Brain microvascular endothelial cell (primary cell): Measurements from ENCODE around the gene PRDM16.

Source experiments
- DNase-seq: peaks from one replicate; pipeline ENCODE4 v3.0.0-alpha.2; 2020
- H3K27ac ChIP-seq: fragments of 250-450 bp; sonication (Bioruptor Pico); 2 replicates; pipeline ENCODE4 v1.5.1; 2020; ENCODE audit warnings: mild to moderate bottlenecking, moderate library complexity
- H3K27me3 ChIP-seq: fragments of 250-450 bp; sonication (Bioruptor Pico); replicated peaks from 2 replicates; pipeline ENCODE4 v1.5.1; 2020; ENCODE audit warnings: mild to moderate bottlenecking
- H3K36me3 ChIP-seq: fragments of 250-450 bp; sonication (Bioruptor Pico); replicated peaks from 2 replicates; pipeline ENCODE4 v1.5.1; 2020; ENCODE audit warnings: mild to moderate bottlenecking
- H3K4me3 ChIP-seq: 2 replicates; pipeline ENCODE4 v1.5.1; 2011; ENCODE audit warnings: low read depth, mild to moderate bottlenecking, control low read depth, low read length, moderate library complexity
- in situ Hi-C: cut with HindIII; loops from 2 replicates; pipeline ENCODE4 v1.10.0; 2017; ENCODE audit warnings: low sequenced_read_pairs, low pct_ligation_motif_present
- TF ChIP-seq, protein P1 (sequence below): IDR thresholded peaks from 2 replicates; pipeline ENCODE4 v1.5.1; 2011; ENCODE audit warnings: low read depth, mild to moderate bottlenecking, moderate library complexity, low read length, control low read depth, inconsistent platforms; ENCODE audit errors: missing control alignments

The PRDM16 gene

DNA sequence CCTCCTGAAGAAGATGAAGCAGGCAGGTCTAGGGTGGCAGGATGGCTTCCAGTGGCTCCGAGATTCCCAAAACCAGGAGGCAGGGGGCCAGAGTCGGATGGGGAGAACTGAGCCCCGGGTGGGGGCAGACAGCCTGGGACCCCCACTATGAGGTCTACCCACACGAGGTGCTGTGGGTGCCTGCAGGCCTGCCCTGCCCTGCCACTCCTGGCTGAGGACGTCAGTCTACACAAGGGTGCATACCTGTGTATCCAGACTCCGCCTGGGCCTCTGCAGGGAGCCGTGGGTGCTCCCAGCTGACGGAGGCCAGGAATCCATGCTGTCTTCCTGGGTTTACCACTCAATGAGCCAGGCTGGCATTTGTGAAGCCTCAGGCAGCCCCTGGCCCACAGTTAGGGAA, 80.3 kb downstream of the PRDM16 start:
- Histone ChIP-seq H3K27ac (no peak overlapping the region), H3K36me3 (no peaks in the 10 kb centered on the region), H3K4me3 (no peak overlapping the region), H3K27me3 (no peaks in the 10 kb centered on the region)
- in situ Hi-C loops, result no loop called here
- no peak for DNase-seq
- TF ChIP-seq, protein P1, sequence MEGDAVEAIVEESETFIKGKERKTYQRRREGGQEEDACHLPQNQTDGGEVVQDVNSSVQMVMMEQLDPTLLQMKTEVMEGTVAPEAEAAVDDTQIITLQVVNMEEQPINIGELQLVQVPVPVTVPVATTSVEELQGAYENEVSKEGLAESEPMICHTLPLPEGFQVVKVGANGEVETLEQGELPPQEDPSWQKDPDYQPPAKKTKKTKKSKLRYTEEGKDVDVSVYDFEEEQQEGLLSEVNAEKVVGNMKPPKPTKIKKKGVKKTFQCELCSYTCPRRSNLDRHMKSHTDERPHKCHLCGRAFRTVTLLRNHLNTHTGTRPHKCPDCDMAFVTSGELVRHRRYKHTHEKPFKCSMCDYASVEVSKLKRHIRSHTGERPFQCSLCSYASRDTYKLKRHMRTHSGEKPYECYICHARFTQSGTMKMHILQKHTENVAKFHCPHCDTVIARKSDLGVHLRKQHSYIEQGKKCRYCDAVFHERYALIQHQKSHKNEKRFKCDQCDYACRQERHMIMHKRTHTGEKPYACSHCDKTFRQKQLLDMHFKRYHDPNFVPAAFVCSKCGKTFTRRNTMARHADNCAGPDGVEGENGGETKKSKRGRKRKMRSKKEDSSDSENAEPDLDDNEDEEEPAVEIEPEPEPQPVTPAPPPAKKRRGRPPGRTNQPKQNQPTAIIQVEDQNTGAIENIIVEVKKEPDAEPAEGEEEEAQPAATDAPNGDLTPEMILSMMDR, result no peak

DNA sequence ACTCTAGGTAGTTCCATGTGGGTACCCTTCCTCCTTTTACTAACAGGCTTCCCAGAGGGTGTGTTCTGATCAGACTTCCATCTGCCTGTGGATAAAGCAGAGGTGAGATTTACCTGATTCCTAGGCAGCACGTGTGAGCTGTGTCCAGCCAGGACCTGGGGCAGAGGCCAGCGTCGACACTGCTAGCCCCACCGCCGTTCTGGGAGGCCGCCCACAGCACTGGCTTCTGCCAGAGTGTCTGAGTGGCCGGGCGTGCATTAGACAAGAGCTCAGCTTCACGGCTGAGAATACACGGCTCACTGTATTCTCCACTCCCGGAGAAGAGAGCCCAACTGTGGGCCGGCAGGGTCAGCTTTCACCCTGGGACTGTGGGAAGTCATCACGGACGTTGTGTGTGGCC, 82.5 kb downstream of the PRDM16 start:
- TF ChIP-seq, protein P1, result no peak
- Histone ChIP-seq H3K36me3 (no peaks in the 10 kb centered on the region), H3K4me3 (no peak overlapping the region), H3K27ac (no peak overlapping the region), H3K27me3 (no peaks in the 10 kb centered on the region)
- in situ Hi-C loops, result no loop called here
- no peak for DNase-seq

DNA sequence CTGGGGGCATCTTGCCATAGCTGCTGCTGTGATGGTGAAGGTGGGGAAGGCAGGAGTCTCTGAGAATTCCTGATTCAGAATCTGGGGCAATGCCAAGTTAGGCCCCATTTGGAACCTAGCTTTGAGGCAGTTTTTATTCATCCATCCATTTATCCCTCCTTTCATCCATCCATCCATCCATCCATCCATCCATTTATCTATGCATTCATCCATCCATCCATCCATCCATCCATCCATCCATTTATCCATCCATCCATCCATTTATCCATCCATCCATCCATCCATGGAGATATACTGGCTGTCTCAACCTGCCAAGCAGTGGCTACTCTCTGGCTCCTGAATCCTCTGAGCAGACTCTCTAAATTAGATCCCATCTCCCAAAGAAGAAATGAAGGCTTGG, 83.1 kb downstream of the PRDM16 start:
- DNase-seq, result no peak
- H3K27ac ChIP-seq, result no peak overlapping the region
- TF ChIP-seq, protein P1, result no peak
- no peaks in the 10 kb centered on the region for H3K27me3 ChIP-seq
- H3K36me3 ChIP-seq, result no peaks in the 10 kb centered on the region
- in situ Hi-C loops, result no loop called here
- H3K4me3 ChIP-seq, result no peak overlapping the region

GRCh38 chr1:3153197-3153596, 84.2 kb downstream of the PRDM16 start:
- H3K36me3 ChIP-seq, result no peaks in the 10 kb centered on the region
- no peaks in the 10 kb centered on the region for H3K27me3 ChIP-seq
- in situ Hi-C loops, result no loop called here
- H3K4me3 ChIP-seq, result no peak overlapping the region
- no peak overlapping the region for H3K27ac ChIP-seq
- TF ChIP-seq, protein P1, result no peak
- DNase-seq, result no peak

GRCh38 chr1:3153902-3154795, 85.1 kb downstream of the PRDM16 start:
- in situ Hi-C loops, result no loop called here
- no peak overlapping the region for H3K4me3 ChIP-seq
- H3K27ac ChIP-seq, result no peak overlapping the region
- TF ChIP-seq, protein P1, result no peak
- H3K36me3 ChIP-seq, result no peaks in the 10 kb centered on the region
- no peak for DNase-seq
- H3K27me3 ChIP-seq, result no peaks in the 10 kb centered on the region
